HG03575 (cell line): ENCODE results near the gene TANC1.

Experiments used
- ATAC-seq: cut with Tn5 transposase; IDR thresholded peaks from one replicate; pipeline ENCODE4 v1.9.1; 2021; ENCODE audit not compliant: unreplicated experiment, insufficient number of reproducible peaks, low FRiP score; ENCODE audit errors: extremely low read depth

Gene TANC1

GRCh38 chr2:159213296-159213695 lies 244.9 kb downstream of the TANC1 start:
- no peak for ATAC-seq

- ATAC-seq: no peak
These were observed 246.0 kb downstream of the TANC1 start for GRCh38 chr2:159214325-159214865.

- no peak for ATAC-seq
These were observed 246.7 kb downstream of the TANC1 start for GRCh38 chr2:159215116-159215515.

GRCh38 chr2:159217676-159218075 lies 249.2 kb downstream of the TANC1 start:
- no peak for ATAC-seq

DNA sequence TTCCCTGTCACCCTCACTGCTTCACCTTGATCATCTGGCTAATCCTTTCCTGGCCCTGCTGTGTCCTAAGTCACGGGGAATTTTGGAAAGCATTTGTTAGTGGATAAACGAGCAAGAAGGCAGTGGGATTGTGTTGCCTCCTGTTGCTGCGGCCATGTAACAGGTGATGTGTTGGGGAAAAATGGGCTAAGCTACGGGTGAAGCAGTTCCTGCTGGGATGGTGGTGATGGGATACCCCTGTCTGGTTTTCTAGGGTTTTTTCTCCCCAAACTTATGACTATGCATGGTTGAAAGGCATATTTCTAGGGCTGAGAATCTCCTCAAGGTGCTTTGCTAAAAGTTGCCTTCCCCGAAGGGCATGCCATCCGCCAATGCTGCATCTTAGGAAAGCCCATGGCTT lies 249.9 kb downstream of the TANC1 start:
- ATAC-seq: no peak

- no peak for ATAC-seq
These were observed 251.1 kb downstream of the TANC1 start for GRCh38 chr2:159219394-159219998.

GRCh38 chr2:159224061-159224813 lies 255.8 kb downstream of the TANC1 start:
- ATAC-seq: no peak

- ATAC-seq: no peak
These were observed 256.9 kb downstream of the TANC1 start for GRCh38 chr2:159225025-159226016.

GRCh38 chr2:159226059-159226461 lies 257.6 kb downstream of the TANC1 start:
- ATAC-seq: no peak

- no peak for ATAC-seq
These were observed 258.4 kb downstream of the TANC1 start for GRCh38 chr2:159226608-159227385.

- ATAC-seq: no peak
These were observed 259.0 kb downstream of the TANC1 start for GRCh38 chr2:159227467-159227866.

DNA sequence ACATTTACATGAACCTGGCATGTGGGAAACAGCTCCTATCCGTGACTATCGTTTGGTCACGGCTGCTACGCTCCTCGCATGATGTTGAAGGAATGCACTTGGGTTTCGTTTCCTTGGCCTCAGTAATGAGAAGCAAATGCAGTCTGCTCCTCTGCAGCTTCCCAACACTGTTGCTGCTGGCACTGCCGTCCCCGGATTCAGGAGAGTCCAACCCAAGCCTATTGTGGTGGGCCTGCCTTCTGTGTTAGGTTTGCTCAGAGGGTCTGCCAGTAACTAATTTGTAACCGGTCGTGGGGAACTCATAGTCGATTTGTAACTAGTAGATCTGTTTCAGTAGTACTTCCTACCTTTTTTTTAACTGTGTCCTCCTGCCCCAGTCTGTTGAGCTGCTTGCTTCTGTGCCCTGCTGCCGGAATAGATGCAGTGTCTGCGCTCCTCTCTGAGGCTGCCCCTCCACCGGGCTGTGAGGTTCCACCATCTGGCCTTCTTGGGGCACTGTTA lies 259.7 kb downstream of the TANC1 start:
- no peak for ATAC-seq

DNA sequence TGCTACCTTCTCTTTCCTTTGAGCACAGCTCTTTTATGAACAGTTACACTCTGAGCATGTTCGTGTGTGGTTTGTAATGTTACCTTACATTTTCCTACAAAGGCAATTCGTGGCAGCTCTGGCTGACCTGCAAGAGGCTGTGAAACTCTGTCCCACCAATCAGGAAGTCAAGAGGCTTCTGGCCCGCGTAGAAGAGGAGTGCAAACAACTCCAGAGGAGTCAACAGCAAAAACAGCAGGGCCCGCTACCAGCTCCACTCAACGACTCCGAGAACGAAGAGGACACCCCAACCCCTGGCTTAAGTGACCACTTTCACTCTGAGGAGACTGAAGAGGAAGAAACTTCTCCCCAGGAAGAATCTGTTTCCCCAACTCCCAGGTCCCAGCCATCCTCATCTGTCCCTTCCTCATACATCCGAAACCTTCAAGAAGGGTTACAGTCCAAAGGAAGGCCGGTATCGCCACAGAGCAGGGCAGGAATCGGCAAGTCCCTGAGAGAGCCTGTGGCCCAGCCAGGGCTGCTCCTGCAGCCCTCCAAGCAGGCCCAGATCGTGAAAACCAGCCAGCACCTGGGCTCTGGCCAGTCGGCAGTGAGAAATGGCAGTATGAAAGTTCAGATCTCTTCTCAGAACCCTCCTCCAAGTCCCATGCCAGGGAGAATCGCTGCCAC lies 261.2 kb downstream of the TANC1 start:
- ATAC-seq: no peak

DNA sequence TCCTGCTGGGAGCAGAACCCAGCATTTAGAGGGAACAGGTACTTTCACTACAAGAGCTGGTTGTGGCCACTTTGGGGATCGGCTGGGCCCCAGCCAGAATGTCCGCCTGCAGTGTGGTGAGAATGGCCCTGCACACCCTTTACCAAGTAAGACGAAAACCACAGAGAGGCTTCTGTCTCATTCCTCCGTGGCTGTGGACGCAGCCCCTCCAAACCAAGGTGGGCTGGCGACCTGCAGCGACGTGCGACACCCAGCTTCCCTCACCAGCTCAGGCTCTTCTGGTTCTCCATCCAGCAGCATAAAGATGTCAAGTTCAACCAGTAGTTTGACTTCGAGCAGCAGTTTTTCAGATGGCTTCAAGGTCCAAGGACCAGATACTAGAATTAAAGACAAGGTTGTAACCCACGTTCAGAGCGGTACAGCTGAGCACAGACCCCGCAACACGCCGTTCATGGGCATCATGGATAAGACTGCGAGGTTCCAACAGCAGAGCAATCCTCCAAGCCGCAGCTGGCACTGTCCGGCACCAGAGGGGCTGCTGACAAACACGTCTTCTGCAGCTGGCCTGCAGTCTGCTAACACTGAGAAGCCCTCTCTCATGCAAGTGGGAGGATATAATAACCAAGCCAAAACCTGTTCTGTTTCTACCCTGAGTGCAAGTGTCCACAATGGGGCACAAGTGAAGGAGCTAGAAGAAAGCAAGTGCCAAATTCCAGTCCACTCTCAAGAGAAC lies 261.9 kb downstream of the TANC1 start:
- no peak for ATAC-seq

- ATAC-seq: no peak
These were observed 264.2 kb downstream of the TANC1 start for GRCh38 chr2:159232456-159233170.

DNA sequence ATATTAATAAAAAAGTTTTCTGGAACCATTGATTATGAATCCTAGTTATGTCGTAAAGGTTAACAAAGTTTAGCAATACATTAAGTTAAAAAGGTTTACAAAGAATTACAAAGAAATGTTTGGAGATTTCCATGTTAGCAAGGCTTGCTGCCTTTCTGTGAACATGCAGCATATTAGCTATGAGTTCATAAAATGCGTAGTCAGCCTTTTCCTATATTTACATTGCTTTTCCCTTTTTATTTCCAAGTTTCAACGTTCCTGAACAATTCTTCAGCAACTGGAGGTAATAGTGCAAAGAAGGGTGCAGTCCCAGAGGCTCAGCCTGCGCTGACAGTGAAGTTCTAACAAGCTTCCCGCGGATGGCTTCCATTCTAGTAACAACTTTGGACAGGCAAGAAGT lies 266.4 kb downstream of the TANC1 start:
- ATAC-seq: no peak

DNA sequence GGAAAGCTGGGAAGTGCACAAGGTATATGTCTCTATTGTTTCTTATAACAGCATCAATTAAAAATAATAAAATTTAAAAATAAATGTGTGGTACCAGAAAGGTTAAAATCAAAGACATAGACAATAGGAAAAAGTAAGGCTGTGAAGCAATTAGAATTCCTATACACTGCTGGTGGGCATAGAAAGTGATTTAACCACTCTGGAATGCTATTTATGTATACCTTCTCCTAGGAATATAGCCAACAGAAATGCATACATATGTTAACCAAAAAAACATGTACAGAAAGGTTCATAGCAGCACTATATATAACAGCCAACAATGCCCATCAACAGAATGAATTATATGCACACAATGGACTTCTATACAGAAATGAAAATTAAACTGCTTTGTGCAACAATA lies 275.1 kb downstream of the TANC1 start:
- ATAC-seq: no peak
